ENCODE results near the gene NLRP4.

- TF ChIP-seq EP300 (IDR thresholded peaks at IDR 0.05) (no peak), CTCF (IDR thresholded peaks at IDR 0.05) (no peak), POLR2A (IDR thresholded peaks at IDR 0.05) (no peak)
Measured at GRCh38 chr19:55836340-55836739, at the start of gene NLRP4.

Measured in ovary (tissue), 3 donors.